ENCODE measurements around the gene APLP2. TPM values are rescaled to one million over a fixed set of nuclear protein-coding genes. Genes with fewer than 3 reads are reported as not detected.

Gene APLP2
- total RNA-seq, 3 donors from 2014 or later (not counting 1 experiment from before 2014, with no cell fraction given), result 99.8 to 119 (median 116) TPM

DNA sequence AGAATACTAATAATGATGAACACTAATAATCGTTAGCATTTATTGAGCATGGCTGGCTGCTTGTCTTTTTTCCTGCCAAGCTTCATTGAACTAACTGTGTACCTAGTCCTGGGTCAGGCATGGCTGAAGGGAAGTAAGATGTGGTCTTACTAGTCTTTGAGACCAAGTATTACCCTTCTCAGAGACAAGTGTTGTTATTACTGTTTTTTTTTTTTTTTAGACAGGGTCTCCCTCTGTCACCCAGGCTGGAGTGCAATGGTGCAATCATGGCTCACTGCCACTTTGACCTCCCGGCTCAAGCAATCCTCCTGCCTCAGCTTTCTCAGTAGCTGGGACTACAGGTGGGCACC is 94.5 kb downstream of the APLP2 start:
- Histone ChIP-seq H3K4me3 (ENCODE audit: low read length) (no peak overlapping the region), H3K27ac (ENCODE audit: low read length) (no peak overlapping the region), H3K4me1 (ENCODE audit: control insufficient read depth, insufficient read depth, low read length) (peaks cover 36% of the 10 kb centered on the region), H3K27me3 (ENCODE audit: control insufficient read depth, insufficient read depth, low read length) (no peaks in the 10 kb centered on the region), H3K36me3 (ENCODE audit: control insufficient read depth, insufficient read depth, low read length) (no peaks in the 10 kb centered on the region), H3K9me3 (ENCODE audit: control insufficient read depth, insufficient read depth, low read length) (no peaks in the 10 kb centered on the region)
- Mint-ChIP-seq H3K4me3 (no peak overlapping the region), H3K9me3 (no peaks in the 10 kb centered on the region), H3K36me3 (peaks cover 1% of the 10 kb centered on the region), H3K4me1 (peaks cover 1 to 2% of the 10 kb centered on the region in 2 donors), H3K27ac (no peak overlapping the region), H3K27me3 (ENCODE audit: low read depth in 2 of 2) (peaks cover 20 to 35% of the 10 kb centered on the region in 2 donors)
- intact Hi-C loops (cut with micrococcal nuclease), result no loop called here
- WGBS (ENCODE audit: insufficient coverage), result 68% methylated on average over 2 of the region's 2 CpGs
- TF ChIP-seq, protein P1, sequence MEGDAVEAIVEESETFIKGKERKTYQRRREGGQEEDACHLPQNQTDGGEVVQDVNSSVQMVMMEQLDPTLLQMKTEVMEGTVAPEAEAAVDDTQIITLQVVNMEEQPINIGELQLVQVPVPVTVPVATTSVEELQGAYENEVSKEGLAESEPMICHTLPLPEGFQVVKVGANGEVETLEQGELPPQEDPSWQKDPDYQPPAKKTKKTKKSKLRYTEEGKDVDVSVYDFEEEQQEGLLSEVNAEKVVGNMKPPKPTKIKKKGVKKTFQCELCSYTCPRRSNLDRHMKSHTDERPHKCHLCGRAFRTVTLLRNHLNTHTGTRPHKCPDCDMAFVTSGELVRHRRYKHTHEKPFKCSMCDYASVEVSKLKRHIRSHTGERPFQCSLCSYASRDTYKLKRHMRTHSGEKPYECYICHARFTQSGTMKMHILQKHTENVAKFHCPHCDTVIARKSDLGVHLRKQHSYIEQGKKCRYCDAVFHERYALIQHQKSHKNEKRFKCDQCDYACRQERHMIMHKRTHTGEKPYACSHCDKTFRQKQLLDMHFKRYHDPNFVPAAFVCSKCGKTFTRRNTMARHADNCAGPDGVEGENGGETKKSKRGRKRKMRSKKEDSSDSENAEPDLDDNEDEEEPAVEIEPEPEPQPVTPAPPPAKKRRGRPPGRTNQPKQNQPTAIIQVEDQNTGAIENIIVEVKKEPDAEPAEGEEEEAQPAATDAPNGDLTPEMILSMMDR (IDR thresholded peaks at IDR 0.05), result no peak
- DNase-seq, result no peak
- ATAC-seq, result no peak

DNA sequence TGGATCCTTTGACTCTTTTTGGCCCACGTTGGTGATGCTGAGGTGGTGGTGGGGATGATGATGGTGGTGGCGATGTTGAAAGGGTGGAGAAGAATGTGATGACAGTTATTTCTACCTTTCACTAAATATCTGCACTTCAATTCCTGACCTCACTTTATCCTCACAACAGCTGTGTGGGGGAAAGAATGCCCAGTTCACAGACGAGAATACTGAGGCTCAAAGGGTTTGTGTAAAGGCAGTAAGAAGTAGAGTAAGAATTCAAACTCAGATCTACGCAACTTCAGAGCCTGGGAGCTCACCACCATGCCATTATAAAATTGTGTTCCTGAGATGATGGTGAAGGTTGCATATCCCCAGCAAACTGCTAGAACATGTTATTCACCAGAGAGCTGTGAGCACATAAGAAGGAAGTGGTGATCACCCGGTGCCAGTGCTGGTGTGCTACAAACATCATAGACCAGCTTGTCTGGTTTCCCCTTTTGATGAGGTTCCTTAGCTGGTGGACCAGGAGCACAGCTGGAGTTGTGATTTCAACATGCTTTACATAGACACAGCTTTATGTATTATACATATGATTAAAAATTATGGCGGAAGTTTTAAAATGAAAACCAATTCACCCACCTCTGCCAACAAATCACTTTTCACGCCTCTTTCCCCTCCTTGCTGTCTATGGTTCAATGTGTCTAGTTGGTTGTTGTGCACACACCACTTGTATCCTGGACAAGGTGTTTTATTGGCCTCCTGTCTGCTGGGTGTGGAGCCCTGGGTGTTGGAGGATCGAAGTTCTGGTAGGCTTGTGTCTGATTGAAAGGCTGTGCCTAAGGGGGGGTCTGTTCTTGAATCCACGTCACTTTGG is 96.1 kb downstream of the APLP2 start:
- H3K36me3 ChIP-seq (ENCODE audit: control insufficient read depth, insufficient read depth, low read length), result no peaks in the 10 kb centered on the region
- H3K27me3 ChIP-seq (ENCODE audit: control insufficient read depth, insufficient read depth, low read length), result no peaks in the 10 kb centered on the region
- no peak overlapping the region for H3K4me3 ChIP-seq (ENCODE audit: low read length)
- no peaks in the 10 kb centered on the region for H3K9me3 Mint-ChIP-seq
- peak; percentile 29 to 78 (median 59) for ATAC-seq
- no peak for DNase-seq
- intact Hi-C loops (cut with micrococcal nuclease), result no loop called here
- H3K4me1 ChIP-seq (ENCODE audit: control insufficient read depth, insufficient read depth, low read length), result peaks cover 26% of the 10 kb centered on the region
- no peaks in the 10 kb centered on the region for H3K36me3 Mint-ChIP-seq
- no peak overlapping the region for H3K27ac Mint-ChIP-seq
- 67% methylated on average over 6 of the region's 9 CpGs for WGBS (ENCODE audit: insufficient coverage)
- no peak overlapping the region for H3K4me3 Mint-ChIP-seq
- peak overlapping the region; percentile 61 for H3K27ac ChIP-seq (ENCODE audit: low read length)
- no peaks in the 10 kb centered on the region for H3K4me1 Mint-ChIP-seq
- H3K27me3 Mint-ChIP-seq (ENCODE audit: low read depth in 2 of 2), result peaks cover 25 to 32% of the 10 kb centered on the region in 2 donors
- TF ChIP-seq, protein P1 (IDR thresholded peaks at IDR 0.05), result no peak
- H3K9me3 ChIP-seq (ENCODE audit: control insufficient read depth, insufficient read depth, low read length), result no peaks in the 10 kb centered on the region

DNA sequence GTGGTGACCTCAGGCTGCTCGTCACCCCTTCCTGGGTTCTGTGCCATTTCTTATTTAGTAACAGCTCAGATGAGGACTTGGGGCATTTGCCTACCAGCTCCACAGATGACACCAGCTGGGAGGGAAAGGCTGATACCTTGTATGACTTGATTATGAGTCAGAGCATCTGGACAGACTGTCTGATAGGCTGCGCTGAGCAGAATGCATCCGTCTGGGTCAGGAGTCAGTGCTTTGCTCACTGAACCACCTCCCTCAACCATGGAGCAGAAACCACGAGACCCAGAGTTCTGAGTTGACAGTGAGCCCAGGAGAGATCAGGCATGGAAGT is 96.7 kb downstream of the APLP2 start:
- 59% methylated on average over 4 of the region's 4 CpGs for WGBS (ENCODE audit: insufficient coverage)

More for the DNA sequence above, 96.7 kb downstream of the APLP2 start:
- no peak for DNase-seq
- H3K4me1 Mint-ChIP-seq, result no peaks in the 10 kb centered on the region
- intact Hi-C loops (cut with micrococcal nuclease), result no loop called here
- H3K27me3 Mint-ChIP-seq (ENCODE audit: low read depth in 2 of 2), result peaks cover 20 to 29% of the 10 kb centered on the region in 2 donors
- Histone ChIP-seq H3K36me3 (ENCODE audit: control insufficient read depth, insufficient read depth, low read length) (no peaks in the 10 kb centered on the region), H3K9me3 (ENCODE audit: control insufficient read depth, insufficient read depth, low read length) (no peaks in the 10 kb centered on the region), H3K4me1 (ENCODE audit: control insufficient read depth, insufficient read depth, low read length) (peaks cover 20% of the 10 kb centered on the region), H3K27ac (ENCODE audit: low read length) (peak overlapping the region; percentile 61), H3K27me3 (ENCODE audit: control insufficient read depth, insufficient read depth, low read length) (no peaks in the 10 kb centered on the region), H3K4me3 (ENCODE audit: low read length) (no peak overlapping the region)
- H3K9me3 Mint-ChIP-seq, result no peaks in the 10 kb centered on the region
- TF ChIP-seq, protein P1 (IDR thresholded peaks at IDR 0.05), result no peak
- H3K36me3 Mint-ChIP-seq, result no peaks in the 10 kb centered on the region
- peak in 1 of 3 donors; percentile 52 for ATAC-seq
- no peak overlapping the region for H3K4me3 Mint-ChIP-seq
- no peak overlapping the region for H3K27ac Mint-ChIP-seq

Measured in natural killer cell (primary cell).